Endodermal cell (in vitro differentiated cells): Measurements from ENCODE around the gene FBXL5. TPM values are rescaled to one million over a fixed set of nuclear protein-coding genes. Genes with fewer than 3 reads are reported as not detected.

Source experiments
- DNase-seq: peaks from one replicate; pipeline ENCODE4 v3.0.0-alpha.2; 2017
- H3K27ac ChIP-seq: 2 replicates; pipeline ENCODE4 v1.5.1; 2013; ENCODE audit warnings: mild to moderate bottlenecking, low read depth, low read length, moderate library complexity
- H3K27me3 ChIP-seq: 2 replicates; pipeline ENCODE4 v1.6.1; 2013; ENCODE audit warnings: mild to moderate bottlenecking, low read length, moderate library complexity; ENCODE audit not compliant: insufficient read depth, control insufficient read depth, poor library complexity, severe bottlenecking
- H3K36me3 ChIP-seq: 2 replicates; pipeline ENCODE4 v1.7.0; 2013; ENCODE audit warnings: mild to moderate bottlenecking, low read length, moderate library complexity; ENCODE audit not compliant: control insufficient read depth, insufficient read depth
- H3K4me1 ChIP-seq: one replicate; pipeline ENCODE4 v1.7.0; 2013; ENCODE audit warnings: low read length; ENCODE audit not compliant: control insufficient read depth, insufficient read depth
- H3K4me3 ChIP-seq: 2 replicates; pipeline ENCODE4 v1.5.1; 2013; ENCODE audit warnings: mild to moderate bottlenecking, low read length, moderate library complexity
- H3K9ac ChIP-seq: 2 replicates; pipeline ENCODE4 v1.6.1; 2013; ENCODE audit warnings: mild to moderate bottlenecking, low read length, moderate library complexity; ENCODE audit not compliant: poor library complexity, severe bottlenecking; ENCODE audit errors: extremely low read depth
- H3K9me3 ChIP-seq: 2 replicates; pipeline ENCODE4 v1.6.1; 2013; ENCODE audit warnings: mild to moderate bottlenecking, low read length, moderate library complexity; ENCODE audit not compliant: control insufficient read depth
- H3K27ac Mint-ChIP-seq: 2 replicates; pipeline ENCODE4 v1.8.0; 2020; ENCODE audit warnings: mixed read lengths
- H3K27me3 Mint-ChIP-seq: 2 replicates; pipeline ENCODE4 v1.8.0; 2021; ENCODE audit warnings: mild to moderate bottlenecking, mixed read lengths; ENCODE audit not compliant: insufficient read depth
- H3K36me3 Mint-ChIP-seq: 2 replicates; pipeline ENCODE4 v1.8.0; 2020; ENCODE audit warnings: low read depth, mixed read lengths
- H3K4me1 Mint-ChIP-seq: 2 replicates; pipeline ENCODE4 v1.8.0; 2020; ENCODE audit warnings: mixed read lengths
- H3K4me3 Mint-ChIP-seq: 2 replicates; pipeline ENCODE4 v1.8.0; 2020; ENCODE audit warnings: mild to moderate bottlenecking, moderate library complexity, mixed read lengths
- H3K9me3 Mint-ChIP-seq: 2 replicates; pipeline ENCODE4 v1.8.0; 2020; ENCODE audit warnings: mild to moderate bottlenecking, mixed read lengths
- WGBS, 2 experiments: methylation state at CpG; one replicate each; pipeline versions ENCODE4 v1.1.5 to v1.1.7; 2013; ENCODE audit warnings: missing lambda C conversion rate in 2 of 2, mixed read lengths in 1 of 2; ENCODE audit not compliant: insufficient coverage in 1 of 2, insufficient read length in 1 of 2; 5-methylcytosine and 5-hydroxymethylcytosine counted together
- total RNA-seq, 2 donors: library from RNA; stranded (reverse); fragmentation: NEBNext Ultra II Directional in 1 of 2; extraction: Animal tissue kit (Norgen Biotek cat#: 25700) in 1 of 2; gene quantifications; 2 replicates in 1 of 2; 3 replicates in 1 of 2; pipeline ENCODE4 v1.2.1, GENCODE V29; 2021
- TF ChIP-seq, protein P1 (sequence below): fragments of 200-600 bp; sonication (generic); conservative IDR thresholded peaks from 2 replicates; pipeline ENCODE4 v1.5.0; 2021; ENCODE audit warnings: antibody characterized with exemption, mild to moderate bottlenecking

FBXL5 gene
- total RNA-seq, 2 donors from 2014 or later, result 60.3 to 88.4 TPM

DNA sequence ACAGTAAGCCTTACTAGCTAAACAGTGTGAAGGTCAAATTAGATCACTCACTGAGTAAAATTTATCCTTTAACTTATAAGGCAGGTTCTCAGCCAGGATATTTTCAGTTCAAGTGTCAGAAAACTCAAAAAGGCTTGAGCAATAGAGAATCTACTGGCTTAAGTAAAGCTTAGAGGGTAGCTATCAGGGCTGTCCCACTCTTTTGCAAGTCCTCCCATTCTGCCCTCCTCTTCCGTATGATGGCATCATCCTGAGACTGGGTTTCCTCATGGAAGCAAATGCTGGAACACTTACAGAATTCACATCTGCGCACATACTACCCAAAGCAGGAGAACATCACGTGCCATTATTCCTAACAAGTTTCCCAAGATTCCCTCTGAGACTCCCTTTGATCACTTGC is 55.0 kb downstream of the FBXL5 start:
- 95 to 100% methylated on average over 3 of the region's 3 CpGs for WGBS, 2 experiments
- TF ChIP-seq, protein P1, sequence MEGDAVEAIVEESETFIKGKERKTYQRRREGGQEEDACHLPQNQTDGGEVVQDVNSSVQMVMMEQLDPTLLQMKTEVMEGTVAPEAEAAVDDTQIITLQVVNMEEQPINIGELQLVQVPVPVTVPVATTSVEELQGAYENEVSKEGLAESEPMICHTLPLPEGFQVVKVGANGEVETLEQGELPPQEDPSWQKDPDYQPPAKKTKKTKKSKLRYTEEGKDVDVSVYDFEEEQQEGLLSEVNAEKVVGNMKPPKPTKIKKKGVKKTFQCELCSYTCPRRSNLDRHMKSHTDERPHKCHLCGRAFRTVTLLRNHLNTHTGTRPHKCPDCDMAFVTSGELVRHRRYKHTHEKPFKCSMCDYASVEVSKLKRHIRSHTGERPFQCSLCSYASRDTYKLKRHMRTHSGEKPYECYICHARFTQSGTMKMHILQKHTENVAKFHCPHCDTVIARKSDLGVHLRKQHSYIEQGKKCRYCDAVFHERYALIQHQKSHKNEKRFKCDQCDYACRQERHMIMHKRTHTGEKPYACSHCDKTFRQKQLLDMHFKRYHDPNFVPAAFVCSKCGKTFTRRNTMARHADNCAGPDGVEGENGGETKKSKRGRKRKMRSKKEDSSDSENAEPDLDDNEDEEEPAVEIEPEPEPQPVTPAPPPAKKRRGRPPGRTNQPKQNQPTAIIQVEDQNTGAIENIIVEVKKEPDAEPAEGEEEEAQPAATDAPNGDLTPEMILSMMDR, result no peak

DNA sequence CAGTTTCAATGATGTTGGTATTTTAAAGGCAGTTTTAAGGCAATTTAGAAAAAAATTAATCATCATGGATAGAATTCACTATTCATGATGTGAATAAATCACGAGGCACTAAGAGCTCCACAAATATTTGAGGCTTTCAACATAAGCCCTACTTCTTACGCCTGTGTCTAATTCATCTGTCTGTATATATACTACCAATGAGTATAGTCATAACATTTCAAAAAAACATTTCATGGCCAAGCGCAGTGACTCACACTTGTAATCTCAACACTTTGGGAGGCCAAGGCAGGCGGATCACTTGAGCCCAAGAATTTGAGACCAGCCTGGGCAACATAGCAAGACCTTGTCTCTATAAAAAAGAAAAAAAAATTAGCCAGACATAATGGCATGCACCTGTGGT is 56.5 kb downstream of the FBXL5 start:
- H3K9me3 Mint-ChIP-seq, result peaks cover 5% of the 10 kb centered on the region
- DNase-seq, result no peak
- TF ChIP-seq, protein P1, result no peak
- no peak overlapping the region for H3K27ac Mint-ChIP-seq
- H3K27ac ChIP-seq, result no peak overlapping the region
- H3K4me1 ChIP-seq, result no peaks in the 10 kb centered on the region
- H3K27me3 Mint-ChIP-seq, result no peaks in the 10 kb centered on the region
- H3K36me3 ChIP-seq, result peaks cover 34% of the 10 kb centered on the region
- H3K4me3 Mint-ChIP-seq, result no peak overlapping the region
- no peak overlapping the region for H3K9ac ChIP-seq
- no peaks in the 10 kb centered on the region for H3K4me1 Mint-ChIP-seq
- H3K4me3 ChIP-seq, result no peak overlapping the region
- H3K36me3 Mint-ChIP-seq, result peaks cover 34% of the 10 kb centered on the region
- H3K27me3 ChIP-seq, result no peaks in the 10 kb centered on the region
- peaks cover 6% of the 10 kb centered on the region for H3K9me3 ChIP-seq
- 92 to 94% methylated on average over 2 to 4 of the region's 4 CpGs for WGBS, 2 experiments

More for the DNA sequence above, 55.0 kb downstream of the FBXL5 start:
- Histone ChIP-seq H3K4me1 (no peaks in the 10 kb centered on the region), H3K9ac (no peak overlapping the region), H3K36me3 (peaks cover 49% of the 10 kb centered on the region), H3K27ac (no peak overlapping the region), H3K9me3 (peaks cover 17% of the 10 kb centered on the region), H3K27me3 (no peaks in the 10 kb centered on the region), H3K4me3 (no peak overlapping the region)
- H3K4me1 Mint-ChIP-seq, result no peaks in the 10 kb centered on the region
- no peaks in the 10 kb centered on the region for H3K27me3 Mint-ChIP-seq
- H3K27ac Mint-ChIP-seq, result no peak overlapping the region
- peaks cover 5% of the 10 kb centered on the region for H3K9me3 Mint-ChIP-seq
- DNase-seq, result no peak
- peaks cover 48% of the 10 kb centered on the region for H3K36me3 Mint-ChIP-seq
- no peak overlapping the region for H3K4me3 Mint-ChIP-seq

DNA sequence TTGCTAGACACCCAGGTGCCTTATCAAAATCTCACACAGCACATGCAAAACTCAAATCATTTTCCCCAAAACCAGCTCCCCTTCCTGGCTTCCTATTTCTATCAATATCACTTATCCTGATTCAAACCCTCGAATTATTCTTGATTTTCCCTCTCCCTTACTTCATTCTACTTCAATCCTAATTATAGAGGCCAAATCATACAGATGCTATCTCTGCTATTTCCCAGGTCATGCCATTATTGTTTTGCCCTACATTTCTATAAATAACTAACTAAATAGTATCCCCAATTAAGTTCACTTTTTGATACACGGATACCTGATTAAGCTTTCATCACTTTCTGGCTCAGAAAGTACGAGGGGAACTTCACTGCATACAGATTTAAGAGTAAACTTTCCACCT is 62.4 kb downstream of the FBXL5 start:
- Mint-ChIP-seq H3K4me1 (no peaks in the 10 kb centered on the region), H3K27ac (no peak overlapping the region), H3K4me3 (no peak overlapping the region), H3K36me3 (peaks cover 9% of the 10 kb centered on the region), H3K27me3 (no peaks in the 10 kb centered on the region), H3K9me3 (peaks cover under 1% of the 10 kb centered on the region)
- TF ChIP-seq, protein P1, result no peak
- Histone ChIP-seq H3K4me1 (no peaks in the 10 kb centered on the region), H3K4me3 (no peak overlapping the region), H3K9ac (no peak overlapping the region), H3K27ac (no peak overlapping the region), H3K27me3 (no peaks in the 10 kb centered on the region), H3K9me3 (no peaks in the 10 kb centered on the region), H3K36me3 (no peaks in the 10 kb centered on the region)
- DNase-seq, result no peak
- WGBS, 2 experiments, result 87 to 92% methylated on average over 3 of the region's 3 CpGs
